ENCODE results near the gene ADGRL2.

GRCh38 chr1:81852961-81853360, 52.2 kb downstream of the ADGRL2 start:
- no peak for TF ChIP-seq POLR2A (IDR thresholded peaks at IDR 0.05; ENCODE audit: low read depth, low read length)
- TF ChIP-seq POLR2AphosphoS5 (IDR thresholded peaks at IDR 0.05; ENCODE audit: low read depth, low read length) = no peak
- TF ChIP-seq TAF1 (IDR thresholded peaks at IDR 0.05; ENCODE audit: low read depth, low read length) = no peak
- TF ChIP-seq SPI1 (IDR thresholded peaks at IDR 0.05; ENCODE audit: low read depth, low read length) = no peak
- TF ChIP-seq PAX5 (IDR thresholded peaks at IDR 0.05; ENCODE audit: insufficient read depth, low read length, severe bottlenecking) = no peak
- no peak for TF ChIP-seq POU2F2 (IDR thresholded peaks at IDR 0.05; ENCODE audit: low read depth, low read length)
